NB4 (cell line): ENCODE measurements around the gene FNBP1L.

ENCODE experiments used
- CTCF ChIP-seq: IDR thresholded peaks from one replicate; pipeline ENCODE4 v1.5.1; 2012; ENCODE audit warnings: low read depth, low read length
- POLR2A ChIP-seq: IDR thresholded peaks from 2 replicates; pipeline ENCODE4 v1.6.1; 2011; ENCODE audit warnings: mild to moderate bottlenecking; ENCODE audit not compliant: insufficient read length; ENCODE audit errors: extremely low read depth
- TF ChIP-seq, protein P1 (sequence below): IDR thresholded peaks from 2 replicates; pipeline ENCODE4 v1.6.1; 2011; ENCODE audit warnings: low read depth, low read length

GRCh38 chr1:93578911-93579825, 131.2 kb downstream of the FNBP1L start:
- no peak for TF ChIP-seq CTCF
- no peak for TF ChIP-seq POLR2A
- TF ChIP-seq, protein P1, sequence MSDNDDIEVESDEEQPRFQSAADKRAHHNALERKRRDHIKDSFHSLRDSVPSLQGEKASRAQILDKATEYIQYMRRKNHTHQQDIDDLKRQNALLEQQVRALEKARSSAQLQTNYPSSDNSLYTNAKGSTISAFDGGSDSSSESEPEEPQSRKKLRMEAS = no peak
